KOPT-K1 (cell line): ENCODE data around the gene CMTR2.
"Not testable (repeated sequence)": the region's sequence is repeated elsewhere in the genome, so short reads cannot be mapped to it uniquely, and the experiment has no call there.

Experiments used
- H3K27ac ChIP-seq: fragments of 200-600 bp; sonication (generic); 2 replicates; pipeline ENCODE4 v1.5.1; 2016; ENCODE audit warnings: antibody characterized with exemption, mild to moderate bottlenecking, low read depth, low read length; ENCODE audit not compliant: poor library complexity, severe bottlenecking
- H3K36me3 ChIP-seq: fragments of 200-600 bp; sonication (generic); 2 replicates; pipeline ENCODE4 v1.5.1; 2017; ENCODE audit warnings: antibody characterized with exemption, mild to moderate bottlenecking, low read length, moderate library complexity; ENCODE audit not compliant: insufficient read depth
- H3K9me3 ChIP-seq: fragments of 200-600 bp; sonication (generic); 2 replicates; pipeline ENCODE4 v1.5.1; 2017; ENCODE audit warnings: antibody characterized with exemption, low read length, mild to moderate bottlenecking; ENCODE audit not compliant: insufficient read depth, poor library complexity, severe bottlenecking

The CMTR2 gene

GRCh38 chr16:71288890-71289731 lies at the start of gene CMTR2:
CMTR2 (minus strand) TSS chr16:71289402; CDS start chr16:71285920, 3,482 bp downstream.
- no peaks in the 10 kb centered on the region for H3K9me3 ChIP-seq
- H3K27ac ChIP-seq: peak within 1 kb of the TSS; percentile 92
- peaks cover 34% of the 10 kb centered on the region for H3K36me3 ChIP-seq

GRCh38 chr16:71338632-71339031 lies 49.4 kb upstream of the CMTR2 start:
- H3K36me3 ChIP-seq: no peaks in the 10 kb centered on the region
- H3K27ac ChIP-seq: no peak overlapping the region

GRCh38 chr16:71338193-71338592 lies 49.0 kb upstream of the CMTR2 start:
- H3K27ac ChIP-seq: no peak overlapping the region
- no peaks in the 10 kb centered on the region for H3K36me3 ChIP-seq
- no peaks in the 10 kb centered on the region for H3K9me3 ChIP-seq

More at GRCh38 chr16:71338632-71339031, 49.4 kb upstream of the CMTR2 start:
- no peaks in the 10 kb centered on the region for H3K9me3 ChIP-seq

- no peak overlapping the region for H3K27ac ChIP-seq
- no peaks in the 10 kb centered on the region for H3K36me3 ChIP-seq
- H3K9me3 ChIP-seq: no peaks in the 10 kb centered on the region
Observed at GRCh38 chr16:71337631-71338030, 48.4 kb upstream of the CMTR2 start.

GRCh38 chr16:71328151-71328550 lies 38.9 kb upstream of the CMTR2 start:
- H3K36me3 ChIP-seq: no peaks in the 10 kb centered on the region

GRCh38 chr16:71327720-71328119 lies 38.5 kb upstream of the CMTR2 start:
- no peak overlapping the region for H3K27ac ChIP-seq
- H3K36me3 ChIP-seq: no peaks in the 10 kb centered on the region
- peaks cover 13% of the 10 kb centered on the region for H3K9me3 ChIP-seq

More at GRCh38 chr16:71328151-71328550, 38.9 kb upstream of the CMTR2 start:
- Histone ChIP-seq H3K27ac (no peak overlapping the region), H3K9me3 (peaks cover 13% of the 10 kb centered on the region)

- no peaks in the 10 kb centered on the region for H3K36me3 ChIP-seq
- no peaks in the 10 kb centered on the region for H3K9me3 ChIP-seq
- H3K27ac ChIP-seq: no peak overlapping the region
Observed at GRCh38 chr16:71319999-71320398, 30.8 kb upstream of the CMTR2 start.

- Histone ChIP-seq H3K27ac (no peak overlapping the region), H3K36me3 (no peaks in the 10 kb centered on the region)
Observed at GRCh38 chr16:71315269-71315668, 26.1 kb upstream of the CMTR2 start.

GRCh38 chr16:71313591-71313990 lies 24.4 kb upstream of the CMTR2 start:
- H3K27ac ChIP-seq, H3K9me3 ChIP-seq, H3K36me3 ChIP-seq: not testable (repeated sequence)

More at GRCh38 chr16:71315269-71315668, 26.1 kb upstream of the CMTR2 start:
- no peaks in the 10 kb centered on the region for H3K9me3 ChIP-seq

- Histone ChIP-seq H3K27ac (no peak overlapping the region), H3K36me3 (no peaks in the 10 kb centered on the region), H3K9me3 (no peaks in the 10 kb centered on the region)
Observed at GRCh38 chr16:71311553-71312158, 22.5 kb upstream of the CMTR2 start.

- H3K27ac ChIP-seq: no peak overlapping the region
- no peaks in the 10 kb centered on the region for H3K36me3 ChIP-seq
- peaks cover 6% of the 10 kb centered on the region for H3K9me3 ChIP-seq
Observed at GRCh38 chr16:71303938-71304337, 14.7 kb upstream of the CMTR2 start.

GRCh38 chr16:71297341-71297634 lies 8.1 kb upstream of the CMTR2 start:
- no peaks in the 10 kb centered on the region for H3K36me3 ChIP-seq
- no peak overlapping the region for H3K27ac ChIP-seq
- H3K9me3 ChIP-seq: no peaks in the 10 kb centered on the region

GRCh38 chr16:71296584-71297340 lies 7.6 kb upstream of the CMTR2 start:
- H3K36me3 ChIP-seq: no peaks in the 10 kb centered on the region
- no peaks in the 10 kb centered on the region for H3K9me3 ChIP-seq
- H3K27ac ChIP-seq: no peak overlapping the region

GRCh38 chr16:71295950-71296349 lies 6.7 kb upstream of the CMTR2 start:
- H3K9me3 ChIP-seq: no peaks in the 10 kb centered on the region
- H3K27ac ChIP-seq: no peak overlapping the region
- H3K36me3 ChIP-seq: no peaks in the 10 kb centered on the region

- H3K9me3 ChIP-seq: no peaks in the 10 kb centered on the region
- H3K36me3 ChIP-seq: no peaks in the 10 kb centered on the region
Observed at GRCh38 chr16:71293919-71294318, 4.7 kb upstream of the CMTR2 start.

More at GRCh38 chr16:71293919-71294318, 4.7 kb upstream of the CMTR2 start:
- H3K27ac ChIP-seq: no peak overlapping the region
